Measurements from ENCODE around the gene PLN. TPM values are rescaled to one million over a fixed set of nuclear protein-coding genes. Genes with fewer than 3 reads are reported as not detected.

Gene PLN
- total RNA-seq, 3 donors from 2014 or later, result 4.2 to 145 (median 19.5) TPM

- intact Hi-C loops (cut with DNase I, micrococcal nuclease), result no loop called here
- Histone ChIP-seq H3K4me3 (no peak overlapping the region), H3K9me3 (peaks cover under 1% of the 10 kb centered on the region), H3K36me3 (ENCODE audit: low read depth) (no peaks in the 10 kb centered on the region), H3K4me1 (ENCODE audit: low read depth) (no peaks in the 10 kb centered on the region)
- DNase-seq, result no peak
- ATAC-seq, result no peak
- no peak for TF ChIP-seq CTCF (IDR thresholded peaks at IDR 0.05)
Measured at GRCh38 chr6:118567974-118568373, 19.9 kb downstream of the PLN start.

GRCh38 chr6:118569498-118569897 lies 21.4 kb downstream of the PLN start:
- DNase-seq (no peak), ATAC-seq (no peak)
- intact Hi-C loops (cut with DNase I, micrococcal nuclease), result no loop called here
- Histone ChIP-seq H3K4me3 (no peak overlapping the region), H3K36me3 (ENCODE audit: low read depth) (no peaks in the 10 kb centered on the region), H3K9me3 (peaks cover 16% of the 10 kb centered on the region), H3K4me1 (ENCODE audit: low read depth) (no peaks in the 10 kb centered on the region)
- TF ChIP-seq CTCF (IDR thresholded peaks at IDR 0.05), result no peak

- ATAC-seq, result no peak
- no peak for TF ChIP-seq CTCF (IDR thresholded peaks at IDR 0.05)
Measured at GRCh38 chr6:118571121-118571520, 23.0 kb downstream of the PLN start.

GRCh38 chr6:118574051-118574865 lies 26.2 kb downstream of the PLN start:
- Histone ChIP-seq H3K4me1 (ENCODE audit: low read depth) (no peaks in the 10 kb centered on the region), H3K36me3 (ENCODE audit: low read depth) (no peaks in the 10 kb centered on the region), H3K4me3 (no peak overlapping the region), H3K9me3 (peaks cover 51% of the 10 kb centered on the region)
- TF ChIP-seq CTCF (IDR thresholded peaks at IDR 0.05), result no peak
- DNase-seq (no peak), ATAC-seq (no peak)
- intact Hi-C loops (cut with DNase I, micrococcal nuclease), result no loop called here

More at GRCh38 chr6:118571121-118571520, 23.0 kb downstream of the PLN start:
- no peak overlapping the region for H3K4me3 ChIP-seq
- no peaks in the 10 kb centered on the region for H3K36me3 ChIP-seq (ENCODE audit: low read depth)
- intact Hi-C loops (cut with DNase I, micrococcal nuclease), result no loop called here
- DNase-seq, result no peak
- peaks cover 32% of the 10 kb centered on the region for H3K9me3 ChIP-seq
- H3K4me1 ChIP-seq (ENCODE audit: low read depth), result no peaks in the 10 kb centered on the region

GRCh38 chr6:118577972-118578371 lies 29.9 kb downstream of the PLN start:
- Histone ChIP-seq H3K36me3 (ENCODE audit: low read depth) (no peaks in the 10 kb centered on the region), H3K9me3 (peaks cover 58% of the 10 kb centered on the region), H3K4me3 (no peak overlapping the region), H3K4me1 (ENCODE audit: low read depth) (no peaks in the 10 kb centered on the region)
- peak; percentile 59 for ATAC-seq
- intact Hi-C loops (cut with DNase I, micrococcal nuclease), result no loop called here
- no peak for DNase-seq
- no peak for TF ChIP-seq CTCF (IDR thresholded peaks at IDR 0.05)

Measured in mucosa of descending colon (tissue), 3 donors.